HG03135 (cell line): ENCODE data around the gene PDE4D.

Experiments used
- ATAC-seq: cut with Tn5 transposase; IDR thresholded peaks from one replicate; pipeline ENCODE4 v1.9.1; 2021; ENCODE audit warnings: mild to moderate bottlenecking, moderate library complexity; ENCODE audit not compliant: unreplicated experiment

PDE4D gene

DNA sequence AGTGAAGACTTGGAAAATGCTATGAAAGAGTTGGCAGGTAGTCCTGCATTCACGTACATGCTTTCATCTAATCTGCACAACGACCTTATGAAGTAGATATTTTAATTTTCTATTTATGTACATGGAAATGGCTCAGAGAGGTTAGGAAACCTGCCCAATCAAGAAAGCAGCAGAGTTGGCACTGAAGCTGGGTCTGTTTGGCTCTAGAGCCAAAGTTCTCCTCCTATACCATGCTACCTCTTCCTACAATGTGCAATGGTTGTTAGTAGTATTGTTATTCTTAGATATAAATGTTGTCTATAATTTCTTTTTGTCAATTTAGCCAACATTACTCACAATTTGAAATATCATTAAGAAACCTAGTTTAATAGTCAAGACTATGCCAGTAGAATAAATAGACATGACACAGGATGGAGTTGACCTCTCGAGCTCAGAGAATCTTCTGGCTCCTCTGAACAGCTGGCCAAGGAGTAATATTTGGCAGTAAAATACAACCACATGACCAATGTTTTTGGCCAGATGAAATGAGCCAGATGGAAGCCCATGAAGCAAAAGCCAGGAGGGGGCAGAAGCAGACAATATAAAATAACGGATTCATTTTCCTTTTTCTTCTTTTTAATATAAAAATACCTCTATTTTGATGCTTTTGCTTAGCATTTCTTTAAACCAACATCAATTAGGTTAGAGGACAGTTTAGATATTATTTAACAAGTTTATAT is 542.3 kb downstream of the PDE4D start:
- ATAC-seq = no peak

DNA sequence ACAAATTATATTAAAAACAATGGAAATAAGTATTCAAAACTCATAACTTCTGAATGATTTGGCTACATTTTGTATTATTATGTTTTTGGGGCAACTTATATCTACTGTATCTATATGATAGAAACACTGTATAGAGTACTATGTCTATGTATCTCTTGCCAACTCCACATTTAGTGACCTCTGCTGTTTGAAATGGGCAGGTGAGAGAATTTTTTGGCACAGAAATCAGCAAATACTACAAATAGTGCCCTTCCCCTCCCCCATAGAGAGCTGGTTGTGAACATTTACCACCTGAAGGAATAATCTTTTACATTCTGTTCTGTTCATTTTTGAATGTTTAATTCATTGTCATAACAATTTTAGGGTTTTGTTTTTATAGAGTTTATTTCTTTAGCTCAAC is 545.3 kb downstream of the PDE4D start:
- ATAC-seq = no peak

DNA sequence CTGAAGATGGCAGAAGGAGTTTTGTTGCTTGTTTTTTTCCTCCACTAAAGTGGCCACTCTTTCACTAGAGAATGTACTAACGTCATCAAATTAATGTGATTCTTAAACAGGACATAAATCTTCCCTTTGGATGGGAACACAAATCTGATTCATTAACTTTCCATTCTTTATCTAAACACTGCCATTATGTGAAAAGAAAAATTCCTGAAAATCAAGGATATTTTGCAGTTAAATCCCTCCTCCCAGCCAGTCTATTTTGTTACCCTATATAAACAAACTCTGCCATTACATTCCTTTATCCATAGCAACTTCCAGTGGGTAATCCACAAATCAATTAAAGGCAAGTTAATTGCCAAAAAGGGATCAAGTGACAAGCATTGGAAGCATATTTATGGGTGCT is 546.5 kb downstream of the PDE4D start:
- ATAC-seq = no peak

DNA sequence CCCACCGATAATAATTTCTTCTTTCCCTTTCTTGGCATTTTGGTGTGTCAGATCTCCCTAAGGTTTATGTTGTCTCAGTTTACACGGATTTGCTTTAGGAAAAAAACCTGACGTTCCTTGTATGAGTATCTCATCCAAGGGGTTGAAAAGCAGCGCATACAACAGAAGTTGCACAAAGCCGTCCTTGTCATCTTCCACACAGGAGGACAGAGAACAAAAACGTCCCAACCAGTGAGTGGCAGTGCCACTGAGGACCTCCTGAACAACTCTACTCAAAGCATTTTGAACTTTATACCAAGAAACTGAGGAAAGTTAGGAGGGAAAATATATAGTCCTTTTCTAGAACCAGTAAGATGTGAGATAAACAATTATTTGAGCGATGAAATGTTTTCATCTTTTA is 547.0 kb downstream of the PDE4D start:
- ATAC-seq = no peak

DNA sequence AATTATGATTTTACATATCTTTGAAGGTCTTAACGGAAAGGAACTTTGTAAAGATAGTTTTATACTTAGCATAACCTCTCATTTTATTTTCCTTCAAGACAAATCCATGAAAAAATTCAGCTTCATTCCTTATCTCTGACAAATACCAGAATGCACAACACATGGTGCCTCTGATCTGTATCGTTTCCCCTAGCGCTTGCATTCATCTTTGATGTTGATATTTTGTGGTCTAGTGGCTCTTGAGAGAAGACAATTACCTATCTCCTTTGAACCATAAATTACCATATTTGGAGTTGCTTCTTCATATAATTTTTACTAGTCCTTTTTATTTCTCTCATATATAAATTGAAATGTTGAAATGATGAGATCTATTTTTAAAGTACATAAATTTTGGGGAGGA is 551.3 kb downstream of the PDE4D start:
- ATAC-seq = no peak

DNA sequence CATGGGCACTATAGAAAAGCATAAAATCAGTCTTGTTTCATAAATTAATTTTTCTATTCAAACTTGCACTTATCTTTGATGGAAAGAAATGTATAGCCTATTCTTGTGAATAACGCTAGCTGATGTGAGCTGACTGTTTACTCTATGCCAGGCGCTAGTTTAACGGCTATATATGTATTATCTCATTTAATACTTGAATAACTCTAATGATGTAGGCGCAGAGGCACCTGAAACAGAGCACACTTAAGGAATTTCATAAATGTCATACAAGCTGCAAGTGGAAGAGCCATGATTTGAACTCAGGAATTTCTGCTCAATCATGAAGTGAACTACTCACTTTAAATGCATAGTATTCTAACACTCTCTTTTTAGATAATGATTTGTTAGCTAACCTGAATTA is 551.8 kb downstream of the PDE4D start:
- ATAC-seq = no peak

DNA sequence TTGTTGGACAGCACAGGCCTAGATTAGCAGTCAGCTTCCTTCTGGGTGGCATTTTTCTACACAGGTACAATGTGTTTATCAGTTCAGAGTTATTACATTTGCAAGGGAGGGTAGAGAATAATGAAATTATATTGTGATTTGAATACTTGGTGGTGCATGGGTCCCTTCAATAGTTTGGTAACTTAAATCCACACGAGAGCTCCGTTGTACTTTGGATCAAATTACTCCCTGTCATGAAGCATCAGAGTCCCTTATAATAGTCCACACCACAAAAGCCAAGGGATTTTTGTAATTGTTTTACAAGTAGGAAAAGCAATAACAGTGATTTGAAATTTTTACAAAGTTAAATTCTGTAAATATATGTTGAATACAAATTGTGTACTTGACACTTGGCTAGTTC is 552.4 kb downstream of the PDE4D start:
- ATAC-seq = no peak

DNA sequence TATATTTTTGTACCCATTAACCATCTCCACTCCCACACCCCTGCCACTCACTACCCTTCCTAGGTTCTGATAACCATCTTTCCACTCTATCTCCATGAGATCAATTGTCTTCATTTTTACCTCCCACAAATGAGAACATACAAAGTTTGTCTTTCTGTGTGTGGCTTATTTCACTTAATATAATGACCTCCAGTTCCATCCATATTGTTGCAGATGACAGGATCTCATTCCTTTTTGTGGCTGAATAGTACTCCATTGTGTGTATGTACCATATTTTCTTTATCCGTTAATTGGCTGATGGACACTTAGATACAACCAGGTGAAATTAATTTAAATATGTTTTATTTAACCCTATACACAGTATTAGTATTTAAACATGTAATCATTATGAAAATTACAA is 552.9 kb downstream of the PDE4D start:
- no peak for ATAC-seq

DNA sequence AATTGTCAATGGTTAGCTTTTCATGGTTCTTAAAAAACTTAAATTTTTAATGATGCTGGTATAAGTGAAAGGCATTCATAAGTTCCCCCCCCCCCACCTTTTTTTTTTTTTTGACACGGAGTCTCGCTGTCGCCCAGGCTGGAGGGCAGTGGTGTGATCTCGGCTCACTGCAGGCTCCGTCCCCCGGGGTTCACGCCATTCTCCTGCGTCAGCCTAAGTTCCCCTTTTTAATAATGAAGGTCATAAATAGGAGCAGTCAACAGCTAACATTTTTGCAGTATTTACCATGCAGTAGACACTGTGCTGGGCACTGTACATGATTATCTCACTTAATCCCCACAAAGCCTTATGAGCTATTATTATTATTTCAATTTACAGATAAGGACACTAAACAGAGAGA is 556.3 kb downstream of the PDE4D start:
- ATAC-seq = no peak

DNA sequence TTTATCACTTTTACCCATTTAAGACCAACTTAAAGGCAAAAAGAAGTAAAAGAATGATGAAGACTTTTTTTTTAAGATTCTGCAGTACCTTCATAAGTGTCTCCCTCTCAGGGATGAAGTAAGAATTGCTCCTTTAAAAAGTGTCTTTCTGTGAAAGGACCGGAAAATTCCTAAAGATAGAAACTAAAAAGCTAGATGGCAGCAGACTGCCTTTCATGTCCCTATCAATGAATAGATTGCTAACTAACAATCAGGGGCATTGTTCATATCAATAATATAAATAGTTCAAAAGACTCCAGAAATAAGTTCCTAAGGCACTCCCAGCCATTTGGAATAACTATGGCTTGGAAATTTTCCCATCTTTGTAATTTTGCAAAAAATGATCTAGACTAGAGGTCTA is 558.0 kb downstream of the PDE4D start:
- no peak for ATAC-seq

DNA sequence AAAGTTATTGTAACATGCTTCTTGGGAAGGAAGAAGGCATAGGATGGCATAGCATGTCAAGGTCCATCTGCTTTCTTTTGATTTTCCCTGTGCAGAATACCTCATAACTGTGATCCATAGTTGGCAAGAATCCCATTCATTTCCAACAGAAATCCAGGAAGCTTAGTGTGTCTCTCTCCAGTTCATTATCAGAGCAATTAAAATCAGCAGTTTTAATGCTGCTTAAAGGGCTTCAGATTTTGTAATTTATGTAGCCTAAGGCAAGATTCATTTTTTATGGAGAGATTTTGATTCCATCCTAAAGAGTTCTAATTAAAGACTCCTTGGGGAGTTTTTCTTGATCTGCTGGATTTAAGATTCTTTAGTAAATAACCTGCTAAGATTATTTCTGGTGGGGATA is 560.1 kb downstream of the PDE4D start:
- ATAC-seq = no peak

DNA sequence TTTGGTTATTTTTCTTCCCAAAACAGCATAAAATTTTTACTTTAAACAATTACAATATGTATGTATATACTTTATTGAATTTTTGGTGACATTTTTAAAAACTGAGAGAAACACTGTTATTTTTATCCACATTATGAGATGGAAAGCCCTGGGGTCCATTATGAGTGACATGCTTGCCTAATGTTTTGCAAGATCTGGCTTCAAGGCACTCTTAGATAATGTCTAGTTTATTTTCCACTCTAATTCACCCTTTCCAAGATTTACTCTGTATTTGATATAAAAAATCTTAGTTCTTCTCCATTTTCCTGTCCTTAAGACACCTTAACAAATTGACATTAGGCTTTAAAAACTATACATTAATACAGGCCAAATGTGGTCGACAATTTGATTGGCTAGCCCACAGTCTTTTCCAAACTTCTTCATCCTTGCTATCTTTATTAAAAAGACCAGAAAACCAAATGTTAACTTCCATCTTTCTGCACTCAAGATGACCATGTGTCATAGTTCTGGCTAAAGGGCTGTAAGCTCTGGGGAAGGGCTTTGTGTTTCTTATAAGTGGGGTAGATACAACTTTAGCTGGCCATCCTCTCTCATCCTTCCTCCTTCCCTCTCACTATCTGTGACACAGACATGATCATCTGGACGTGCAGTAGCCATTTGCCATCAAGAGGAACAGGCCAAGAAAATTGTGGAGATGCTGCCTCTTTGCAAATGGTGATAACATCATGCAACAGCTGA is 561.1 kb downstream of the PDE4D start:
- ATAC-seq = no peak

DNA sequence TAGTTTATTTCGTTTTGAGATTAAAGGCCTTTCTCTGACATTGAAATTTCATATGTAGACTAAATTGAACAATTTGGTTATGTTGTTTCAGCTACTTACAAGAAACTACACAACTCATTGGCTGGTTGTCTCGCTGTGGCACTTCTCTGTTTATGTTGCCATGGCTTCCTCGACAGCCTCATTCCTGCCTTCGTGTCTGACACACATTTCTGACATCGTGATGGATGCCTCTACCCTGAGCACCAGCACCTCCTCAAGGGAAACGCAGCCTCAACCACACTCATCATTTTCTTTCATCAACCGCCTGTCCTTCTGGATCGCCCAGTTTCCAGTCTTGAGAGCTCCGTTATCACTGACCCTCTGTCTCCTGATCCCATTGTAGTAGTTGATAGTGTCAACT is 562.8 kb downstream of the PDE4D start:
- ATAC-seq = no peak

DNA sequence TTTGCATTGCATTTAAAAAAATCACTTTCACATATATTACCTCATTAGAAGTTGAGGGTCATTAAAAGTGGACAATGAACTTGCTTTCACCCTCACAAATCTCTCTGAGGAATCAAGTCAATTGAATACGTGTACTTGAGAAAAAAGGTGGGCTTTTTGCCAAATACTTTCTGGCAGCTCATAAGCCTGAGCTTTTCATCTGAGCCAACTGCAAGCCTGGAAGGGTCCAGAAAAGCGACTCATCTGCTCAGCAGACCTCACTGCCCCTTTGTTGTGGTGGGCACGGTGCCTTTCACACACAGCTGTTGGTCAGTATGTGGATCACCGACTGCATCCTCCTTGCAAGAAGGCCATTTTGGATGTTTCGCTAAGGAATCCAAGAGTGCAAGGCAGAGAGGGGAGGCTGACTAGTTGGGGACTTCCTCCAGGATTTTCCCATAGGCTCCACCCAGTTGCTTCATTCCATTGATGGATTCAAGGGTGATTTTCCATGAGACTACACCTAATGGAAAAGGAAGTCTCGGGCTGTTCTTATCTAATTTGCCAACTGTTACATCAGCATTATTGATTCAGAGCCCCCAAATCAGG is 564.7 kb downstream of the PDE4D start:
- no peak for ATAC-seq

DNA sequence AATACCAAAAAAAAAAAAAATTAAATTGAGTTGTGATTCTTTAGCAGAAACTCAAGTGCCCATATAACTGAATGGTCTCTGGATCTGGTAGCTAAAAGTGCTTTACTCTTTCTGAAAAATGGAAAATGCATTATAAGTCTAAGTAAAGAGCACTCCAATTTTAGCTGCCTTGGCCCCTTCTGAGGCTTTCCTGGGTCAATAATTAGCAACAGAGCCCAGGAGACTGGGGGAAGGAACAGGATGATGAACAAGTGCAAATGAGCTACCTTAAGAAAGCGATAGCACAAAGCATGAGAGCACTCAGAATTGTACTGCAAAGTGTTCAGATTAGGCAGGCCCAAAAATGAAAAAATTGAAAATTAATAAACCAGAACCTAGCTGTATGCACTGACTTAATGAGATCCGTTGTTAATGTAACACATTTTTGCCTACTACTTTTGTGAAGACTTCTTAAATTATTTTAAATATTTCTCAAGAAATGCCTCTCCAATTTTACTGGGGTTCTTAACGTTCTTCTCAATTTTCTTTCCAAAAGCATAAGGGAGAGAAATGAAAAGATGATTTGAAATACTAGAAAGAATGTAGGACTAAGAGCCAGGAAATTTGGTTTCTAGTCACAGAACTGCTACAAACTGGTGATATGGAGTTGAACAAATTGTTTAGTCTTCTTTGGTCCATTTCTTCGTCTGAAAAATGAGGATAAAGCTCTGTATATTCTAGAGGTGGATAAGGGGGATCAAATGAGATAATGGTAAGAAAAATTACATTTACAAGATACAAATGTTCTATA is 566.1 kb downstream of the PDE4D start:
- no peak for ATAC-seq

DNA sequence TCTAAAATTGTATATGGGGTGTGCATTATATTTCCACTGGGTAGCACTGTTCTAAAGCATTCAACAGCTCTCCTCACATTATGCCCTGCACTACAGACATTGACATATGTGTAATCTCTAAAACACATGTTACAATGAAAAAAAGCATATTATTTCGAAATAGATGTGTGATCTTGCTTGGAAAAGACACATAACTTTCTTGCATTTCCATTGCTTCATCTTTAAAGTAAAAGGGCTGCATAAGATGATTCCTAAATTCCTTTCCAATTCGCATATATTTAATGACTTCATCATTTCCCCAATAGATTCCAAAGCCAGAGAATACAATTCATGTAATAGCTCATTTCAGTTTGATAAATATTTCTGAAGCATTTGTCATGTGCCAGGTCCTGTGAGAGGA is 566.9 kb downstream of the PDE4D start:
- ATAC-seq = no peak

DNA sequence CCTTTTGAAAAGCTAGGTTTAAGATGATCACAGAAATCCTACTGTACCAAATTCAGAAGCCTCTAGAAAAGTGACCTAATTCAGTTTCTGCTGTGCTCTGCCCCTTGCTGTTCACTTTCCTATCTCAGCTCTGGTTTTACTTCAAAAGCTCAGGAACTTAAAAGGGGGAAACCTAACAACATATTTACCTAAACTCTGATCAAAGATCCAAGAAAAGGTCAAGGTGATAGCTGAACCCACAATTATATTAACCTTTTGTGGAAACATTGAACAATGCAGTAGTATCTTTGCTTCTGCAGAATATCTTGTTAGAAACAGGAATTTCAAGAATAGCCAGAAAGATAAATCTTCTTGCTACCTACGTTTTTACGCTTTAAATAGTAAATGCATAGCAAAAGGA is 568.5 kb downstream of the PDE4D start:
- ATAC-seq = no peak

DNA sequence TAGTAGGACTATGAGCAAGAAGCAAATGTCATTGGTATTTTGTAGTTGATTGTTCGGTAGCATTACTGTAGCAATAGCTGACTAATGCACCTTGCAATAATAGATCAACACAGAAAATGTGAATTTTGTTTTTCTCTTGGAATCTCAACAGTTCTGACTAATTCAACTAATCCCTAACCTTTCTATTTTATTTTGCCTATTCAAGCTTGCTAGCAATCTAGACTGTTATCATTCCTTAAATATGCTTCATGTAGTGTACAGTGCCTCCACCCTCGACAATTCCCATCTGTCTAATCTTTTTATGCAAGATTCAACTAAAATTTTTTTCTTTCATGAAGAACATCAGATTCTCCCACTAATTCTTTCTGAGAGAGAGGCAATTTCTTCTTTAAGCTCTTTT is 570.6 kb downstream of the PDE4D start:
- no peak for ATAC-seq

DNA sequence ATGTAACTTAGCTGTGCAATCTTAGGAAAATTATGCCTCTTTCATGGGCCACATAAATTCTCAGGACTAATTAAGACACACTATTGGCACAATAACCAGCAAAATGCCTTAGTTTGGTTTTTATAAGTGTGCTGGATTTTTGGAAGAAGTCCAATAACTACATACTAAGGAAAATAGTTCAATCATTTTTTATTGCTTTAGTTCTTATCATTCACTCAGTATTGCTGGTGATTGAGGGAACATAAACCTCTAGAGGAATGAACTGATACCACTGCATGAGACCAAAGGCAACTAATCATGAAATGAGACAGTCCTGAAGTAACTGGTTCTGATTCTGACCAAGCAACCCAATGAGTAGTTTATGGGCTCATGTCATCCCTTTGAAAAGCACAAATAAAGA is 571.5 kb downstream of the PDE4D start:
- ATAC-seq = no peak

DNA sequence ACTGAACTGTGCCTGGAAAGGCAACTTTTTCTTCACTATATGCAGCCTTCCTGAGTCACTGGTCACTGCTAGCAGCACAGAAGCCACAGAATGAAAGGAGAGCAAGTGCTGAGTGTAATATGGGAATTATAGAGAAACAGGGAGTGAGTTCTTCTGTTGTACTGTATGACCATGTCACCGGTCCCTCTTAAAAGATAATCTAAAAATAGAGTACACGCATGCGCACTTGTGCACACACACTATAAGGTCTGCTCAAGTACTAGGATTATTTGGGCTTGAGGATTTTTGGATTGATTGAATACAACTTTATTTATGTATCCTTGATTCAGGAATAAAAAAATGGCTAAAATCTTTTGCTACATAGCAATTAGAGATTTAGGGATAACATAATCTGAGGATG is 571.9 kb downstream of the PDE4D start:
- no peak for ATAC-seq

DNA sequence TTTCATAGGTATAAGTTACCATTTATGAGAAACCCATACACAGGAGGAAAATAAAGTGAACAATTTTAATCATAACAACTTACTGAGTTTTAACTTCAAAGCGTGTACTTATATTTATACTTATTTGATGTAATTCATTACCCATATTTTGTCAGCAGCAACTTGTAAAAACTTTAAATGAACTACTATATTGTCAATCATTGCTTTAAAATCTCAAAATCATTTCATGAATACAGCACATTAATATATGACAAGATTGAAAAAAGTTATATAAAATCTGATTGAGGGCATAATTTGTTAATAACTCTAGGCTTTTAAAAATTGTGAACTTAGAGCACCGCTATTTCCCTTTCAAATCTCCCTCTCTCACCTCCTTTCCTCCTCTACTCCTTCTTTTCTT is 573.1 kb downstream of the PDE4D start:
- ATAC-seq = no peak

DNA sequence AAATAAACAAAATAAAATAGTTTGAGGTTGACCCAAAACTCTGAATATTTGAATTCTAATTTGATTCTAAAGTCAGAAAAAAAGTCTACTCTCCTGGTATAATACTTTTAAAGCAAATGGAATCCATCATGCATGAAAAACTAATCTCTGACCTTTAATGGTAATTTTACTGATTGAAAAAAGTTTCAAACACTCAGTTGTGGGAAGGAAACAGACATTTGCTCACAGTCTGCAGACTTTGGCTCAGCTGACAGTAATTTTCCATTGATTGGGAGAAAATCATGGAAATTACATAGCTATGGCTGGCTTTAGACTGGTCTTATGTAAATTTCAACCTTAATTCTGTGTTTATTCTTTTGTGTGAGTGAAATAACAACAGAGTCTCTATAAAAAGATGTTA is 574.3 kb downstream of the PDE4D start:
- ATAC-seq = no peak
